CD4-positive, CD25-positive, alpha-beta regulatory T cell (primary cell): Measurements from ENCODE around the gene COL6A5. TPM values are rescaled to one million over a fixed set of nuclear protein-coding genes. Genes with fewer than 3 reads are reported as not detected.

Experiments used
- ATAC-seq, 2 donors: fragments of 150-1000 bp; cut with Tn5 transposase; one replicate each; pipeline ENCODE4 v1.10.0; 2021; ENCODE audit warnings: low read depth in 2 of 2, moderate number of reproducible peaks in 2 of 2, moderate library complexity in 1 of 2
- DNase-seq, 3 donors: peaks; one replicate each; pipeline versions ENCODE4 v3.0.0 to v3.0.0-alpha.2; 2012 to 2022; ENCODE audit warnings: mixed read lengths in 1 of 3
- H3K27ac ChIP-seq: one replicate; pipeline ENCODE4 v1.7.0; 2013; ENCODE audit warnings: mild to moderate bottlenecking, low read length; ENCODE audit not compliant: insufficient read depth, poor library complexity, severe bottlenecking
- H3K27me3 ChIP-seq: one replicate; pipeline ENCODE4 v1.7.0; 2013; ENCODE audit warnings: low read length; ENCODE audit not compliant: control insufficient read depth, insufficient read depth
- H3K36me3 ChIP-seq: one replicate; pipeline ENCODE4 v1.7.0; 2013; ENCODE audit warnings: mild to moderate bottlenecking, low read length, moderate library complexity; ENCODE audit not compliant: control insufficient read depth, insufficient read depth
- H3K4me1 ChIP-seq: 2 replicates; pipeline ENCODE4 v1.7.0; 2013; ENCODE audit warnings: mild to moderate bottlenecking, low read length; ENCODE audit not compliant: insufficient read depth, control insufficient read depth, poor library complexity, severe bottlenecking
- H3K4me3 ChIP-seq: one replicate; pipeline ENCODE4 v1.7.0; 2013; ENCODE audit warnings: low read depth, mild to moderate bottlenecking, low read length, moderate library complexity
- H3K9me3 ChIP-seq, 2 experiments: 1 replicate in 1 of 2; 2 replicates in 1 of 2; pipeline ENCODE4 v1.7.0; 2013; ENCODE audit warnings: low read length in 2 of 2, mild to moderate bottlenecking in 1 of 2, moderate library complexity in 1 of 2; ENCODE audit not compliant: control insufficient read depth in 2 of 2
- H3K27ac Mint-ChIP-seq, 3 donors: one replicate each; pipeline ENCODE4 v1.8.0; 2020 to 2022; ENCODE audit warnings: mild to moderate bottlenecking in 3 of 3, mixed read lengths in 3 of 3, moderate library complexity in 2 of 3
- H3K27me3 Mint-ChIP-seq: one replicate; pipeline ENCODE4 v1.8.0; 2022; ENCODE audit warnings: mild to moderate bottlenecking, mixed read lengths
- H3K36me3 Mint-ChIP-seq: one replicate; pipeline ENCODE4 v1.8.0; 2020; ENCODE audit warnings: mixed read lengths
- H3K4me1 Mint-ChIP-seq, 4 donors: one replicate each; pipeline ENCODE4 v1.8.0; 2020 to 2022; ENCODE audit warnings: mixed read lengths in 4 of 4, mild to moderate bottlenecking in 1 of 4
- H3K4me3 Mint-ChIP-seq, 4 donors: one replicate each; pipeline ENCODE4 v1.8.0; 2020 to 2022; ENCODE audit warnings: mild to moderate bottlenecking in 4 of 4, mixed read lengths in 4 of 4, moderate library complexity in 3 of 4
- H3K9me3 Mint-ChIP-seq, 7 donors: one replicate each; pipeline ENCODE4 v1.8.0; 2020 to 2022; ENCODE audit warnings: mixed read lengths in 7 of 7, mild to moderate bottlenecking in 3 of 7, moderate library complexity in 2 of 7
- polyA plus RNA-seq, 4 donors: library from polyadenylated mRNA; unstranded; fragments of 300-500 nt; fragmentation: Illumina TruSeq; gene quantifications; one replicate each; pipeline ENCODE4 v1.2.3, GENCODE V29; 2021
- total RNA-seq: library from RNA; stranded (reverse); gene quantifications from one replicate; pipeline ENCODE4 v1.2.3, GENCODE V29; 2022

The COL6A5 gene
- total and polyA plus RNA-seq, 5 donors from 2014 or later, result not detected

- no peak overlapping the region for H3K27ac Mint-ChIP-seq
- peaks cover 0 to 13% (median 7%) of the 10 kb centered on the region in 7 donors for H3K9me3 Mint-ChIP-seq
- H3K27ac ChIP-seq, result no peak overlapping the region
- no peaks in the 10 kb centered on the region for H3K36me3 Mint-ChIP-seq
- peaks cover 17% of the 10 kb centered on the region for H3K27me3 Mint-ChIP-seq
- no peak overlapping the region for H3K4me3 Mint-ChIP-seq
- no peaks in the 10 kb centered on the region for H3K4me1 Mint-ChIP-seq
- ATAC-seq (no peak), DNase-seq (no peak)
- H3K27me3 ChIP-seq, result no peaks in the 10 kb centered on the region
- no peaks in the 10 kb centered on the region for H3K4me1 ChIP-seq
- no peaks in the 10 kb centered on the region for H3K9me3 ChIP-seq
- H3K36me3 ChIP-seq, result no peaks in the 10 kb centered on the region
- no peak overlapping the region for H3K4me3 ChIP-seq
Measured at GRCh38 chr3:130411320-130411719, 65.8 kb downstream of the COL6A5 start.

- H3K36me3 Mint-ChIP-seq, result no peaks in the 10 kb centered on the region
- no peaks in the 10 kb centered on the region for H3K4me1 Mint-ChIP-seq
- Histone ChIP-seq H3K4me1 (no peaks in the 10 kb centered on the region), H3K9me3 (no peaks in the 10 kb centered on the region), H3K36me3 (no peaks in the 10 kb centered on the region), H3K4me3 (no peak overlapping the region), H3K27me3 (no peaks in the 10 kb centered on the region), H3K27ac (no peak overlapping the region)
- H3K9me3 Mint-ChIP-seq, result peaks cover 0 to 5% (median 2%) of the 10 kb centered on the region in 7 donors
- no peak for ATAC-seq
- H3K27me3 Mint-ChIP-seq, result peaks cover 4% of the 10 kb centered on the region
- no peak for DNase-seq
- no peak overlapping the region for H3K27ac Mint-ChIP-seq
- no peak overlapping the region for H3K4me3 Mint-ChIP-seq
Measured at GRCh38 chr3:130412991-130413560, 67.6 kb downstream of the COL6A5 start.

- DNase-seq (no peak), ATAC-seq (no peak)
Measured at GRCh38 chr3:130414457-130414856, 69.0 kb downstream of the COL6A5 start.

GRCh38 chr3:130420466-130420865 is 75.0 kb downstream of the COL6A5 start:
- Mint-ChIP-seq H3K27me3 (peaks cover 4% of the 10 kb centered on the region), H3K9me3 (peaks cover 0 to 1% (median 0%) of the 10 kb centered on the region in 7 donors)
- H3K27ac ChIP-seq, result no peak overlapping the region

More at GRCh38 chr3:130414457-130414856, 69.0 kb downstream of the COL6A5 start:
- Mint-ChIP-seq H3K27ac (no peak overlapping the region), H3K27me3 (peaks cover 4% of the 10 kb centered on the region), H3K4me3 (no peak overlapping the region), H3K36me3 (no peaks in the 10 kb centered on the region), H3K4me1 (no peaks in the 10 kb centered on the region), H3K9me3 (no peaks in the 10 kb centered on the region)
- H3K4me3 ChIP-seq, result no peak overlapping the region
- no peak overlapping the region for H3K27ac ChIP-seq
- no peaks in the 10 kb centered on the region for H3K27me3 ChIP-seq
- no peaks in the 10 kb centered on the region for H3K9me3 ChIP-seq
- H3K4me1 ChIP-seq, result no peaks in the 10 kb centered on the region
- no peaks in the 10 kb centered on the region for H3K36me3 ChIP-seq

GRCh38 chr3:130423064-130423463 is 77.6 kb downstream of the COL6A5 start:
- ATAC-seq (no peak), DNase-seq (no peak)
- Mint-ChIP-seq H3K9me3 (peaks cover 0 to 1% (median 0%) of the 10 kb centered on the region in 7 donors), H3K36me3 (no peaks in the 10 kb centered on the region), H3K4me1 (no peaks in the 10 kb centered on the region), H3K27me3 (peaks cover 8% of the 10 kb centered on the region), H3K27ac (no peak overlapping the region), H3K4me3 (no peak overlapping the region)
- Histone ChIP-seq H3K9me3 (no peaks in the 10 kb centered on the region), H3K27ac (no peak overlapping the region), H3K36me3 (no peaks in the 10 kb centered on the region), H3K4me1 (no peaks in the 10 kb centered on the region), H3K27me3 (peaks cover 3% of the 10 kb centered on the region), H3K4me3 (no peak overlapping the region)

More at GRCh38 chr3:130420466-130420865, 75.0 kb downstream of the COL6A5 start:
- Mint-ChIP-seq H3K27ac (no peak overlapping the region), H3K4me3 (no peak overlapping the region), H3K4me1 (no peaks in the 10 kb centered on the region), H3K36me3 (no peaks in the 10 kb centered on the region)
- H3K4me3 ChIP-seq, result no peak overlapping the region
- ATAC-seq (no peak), DNase-seq (no peak)
- H3K27me3 ChIP-seq, result no peaks in the 10 kb centered on the region
- H3K9me3 ChIP-seq, result no peaks in the 10 kb centered on the region
- no peaks in the 10 kb centered on the region for H3K36me3 ChIP-seq
- no peaks in the 10 kb centered on the region for H3K4me1 ChIP-seq

GRCh38 chr3:130424837-130425236 is 79.4 kb downstream of the COL6A5 start:
- Histone ChIP-seq H3K4me3 (no peak overlapping the region), H3K4me1 (no peaks in the 10 kb centered on the region)
- H3K27ac Mint-ChIP-seq, result no peak overlapping the region

GRCh38 chr3:130425484-130425883 is 80.0 kb downstream of the COL6A5 start:
- Histone ChIP-seq H3K4me1 (no peaks in the 10 kb centered on the region), H3K27me3 (peaks cover 3% of the 10 kb centered on the region), H3K9me3 (no peaks in the 10 kb centered on the region), H3K36me3 (no peaks in the 10 kb centered on the region), H3K4me3 (no peak overlapping the region), H3K27ac (no peak overlapping the region)
- Mint-ChIP-seq H3K36me3 (no peaks in the 10 kb centered on the region), H3K27me3 (peaks cover 8% of the 10 kb centered on the region), H3K4me1 (no peaks in the 10 kb centered on the region), H3K27ac (no peak overlapping the region), H3K4me3 (no peak overlapping the region), H3K9me3 (peaks cover 0 to 1% (median 0%) of the 10 kb centered on the region in 7 donors)
- DNase-seq (no peak), ATAC-seq (no peak)

More at GRCh38 chr3:130424837-130425236, 79.4 kb downstream of the COL6A5 start:
- Histone ChIP-seq H3K36me3 (no peaks in the 10 kb centered on the region), H3K9me3 (no peaks in the 10 kb centered on the region), H3K27ac (no peak overlapping the region), H3K27me3 (peaks cover 3% of the 10 kb centered on the region)
- H3K4me1 Mint-ChIP-seq, result no peaks in the 10 kb centered on the region
- H3K27me3 Mint-ChIP-seq, result peaks cover 8% of the 10 kb centered on the region
- H3K36me3 Mint-ChIP-seq, result no peaks in the 10 kb centered on the region
- DNase-seq (no peak), ATAC-seq (no peak)
- H3K9me3 Mint-ChIP-seq, result peaks cover 0 to 1% (median 0%) of the 10 kb centered on the region in 7 donors
- H3K4me3 Mint-ChIP-seq, result no peak overlapping the region

- peaks cover 3% of the 10 kb centered on the region for H3K27me3 ChIP-seq
- no peaks in the 10 kb centered on the region for H3K4me1 ChIP-seq
- Mint-ChIP-seq H3K36me3 (no peaks in the 10 kb centered on the region), H3K27ac (no peak overlapping the region), H3K4me3 (no peak overlapping the region), H3K27me3 (peaks cover 7% of the 10 kb centered on the region), H3K9me3 (peaks cover 0 to 1% (median 0%) of the 10 kb centered on the region in 7 donors), H3K4me1 (no peaks in the 10 kb centered on the region)
- ATAC-seq, result no peak
- H3K36me3 ChIP-seq, result no peaks in the 10 kb centered on the region
- no peaks in the 10 kb centered on the region for H3K9me3 ChIP-seq
- no peak overlapping the region for H3K4me3 ChIP-seq
- DNase-seq, result no peak
- H3K27ac ChIP-seq, result no peak overlapping the region
Measured at GRCh38 chr3:130426206-130426605, 80.7 kb downstream of the COL6A5 start.
